GM20000 (cell line): Measurements from ENCODE around the gene KDM1B.

Experiments
- DNase-seq: peaks from one replicate; pipeline ENCODE4 v3.0.0; 2012; ENCODE audit warnings: low spot score
- CTCF ChIP-seq: IDR thresholded peaks from 2 replicates; pipeline ENCODE4 v1.5.1; 2012; ENCODE audit warnings: mild to moderate bottlenecking, control low read depth; ENCODE audit errors: extremely low read depth, missing control alignments

The KDM1B gene

GRCh38 chr6:18121580-18122127 lies 33.6 kb upstream of the KDM1B start:
- DNase-seq: peak; percentile 29
- no peak for TF ChIP-seq CTCF

DNA sequence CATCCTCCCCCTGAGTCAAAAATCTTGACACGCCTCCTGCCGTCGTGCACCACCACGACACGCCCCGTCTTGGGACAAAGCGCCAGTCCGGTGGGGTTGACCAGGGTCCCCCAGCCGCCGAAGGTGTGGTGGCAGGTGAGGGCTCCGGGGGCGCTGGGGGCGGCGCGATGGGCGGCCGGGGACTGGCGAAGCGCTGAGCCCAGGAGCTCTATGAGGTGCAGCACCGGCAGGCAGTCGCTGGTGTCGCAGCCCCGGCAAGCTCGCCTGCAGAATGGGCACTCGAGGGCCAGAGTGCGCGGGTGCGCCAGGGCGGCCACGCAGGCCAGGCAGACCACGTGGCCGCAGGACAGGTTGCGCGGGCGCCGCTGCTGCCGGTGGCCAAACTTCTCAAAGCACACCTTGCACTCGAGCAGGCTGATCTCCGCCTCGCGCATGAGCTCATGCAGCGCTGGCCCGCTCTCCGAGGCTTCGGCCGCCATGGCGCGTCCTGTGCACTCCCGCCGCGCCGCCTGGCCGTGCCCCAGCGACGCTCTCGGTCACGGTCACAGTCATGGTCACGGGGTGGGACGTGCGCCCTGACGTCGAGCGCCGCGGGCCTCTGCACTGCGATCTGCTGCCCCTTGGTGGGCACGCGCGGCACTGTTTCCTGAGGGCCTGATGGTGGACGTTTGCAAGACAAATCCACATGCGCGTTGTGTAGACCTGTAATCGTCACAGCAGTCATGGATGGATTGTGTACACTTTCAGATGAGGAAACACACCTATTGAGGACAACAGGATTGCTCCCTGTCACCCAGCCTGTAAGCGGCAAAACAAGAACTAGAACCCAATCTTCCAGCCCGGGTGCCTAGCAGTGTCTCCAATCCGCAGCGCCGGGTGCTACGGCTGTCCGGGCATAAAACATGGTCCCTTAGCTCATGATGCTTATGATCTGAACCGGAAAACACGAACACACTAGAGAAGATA lies 32.8 kb upstream of the KDM1B start, which contains the start of gene NHLRC1:
Gene NHLRC1 (minus strand): TSS at position 550 of the 966 bp plus-strand sequence. CDS start 71 bp downstream, at position 479.
- peak; percentile 89 for DNase-seq
- TF ChIP-seq CTCF: peak; percentile 72

DNA sequence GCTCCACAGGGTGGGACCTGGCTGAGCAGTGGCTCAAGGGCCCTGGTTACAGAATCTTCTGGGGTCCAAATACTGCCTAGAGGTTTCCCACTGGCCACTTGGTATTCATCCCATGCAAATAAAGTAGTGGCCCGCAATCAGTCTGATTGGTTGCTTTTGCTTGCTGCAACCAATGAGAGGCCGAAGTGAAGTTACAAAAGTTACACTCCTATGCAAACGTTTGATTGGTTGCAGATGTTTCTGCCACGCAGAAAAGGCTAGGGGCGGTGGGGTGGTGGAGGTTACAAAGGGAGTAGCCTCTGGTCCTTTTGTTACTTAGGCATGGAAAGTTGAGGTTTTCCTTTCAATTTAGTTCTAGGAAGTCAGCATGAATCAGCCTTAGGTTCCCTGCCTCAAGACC lies 29.1 kb upstream of the KDM1B start:
- no peak for DNase-seq

GRCh38 chr6:18132346-18132745 lies 22.9 kb upstream of the KDM1B start:
- TF ChIP-seq CTCF: no peak

More for the DNA sequence above, 29.1 kb upstream of the KDM1B start:
- no peak for TF ChIP-seq CTCF

GRCh38 chr6:18135171-18135570 lies 20.1 kb upstream of the KDM1B start:
- DNase-seq: no peak
- TF ChIP-seq CTCF: no peak

More at GRCh38 chr6:18132346-18132745, 22.9 kb upstream of the KDM1B start:
- no peak for DNase-seq

DNA sequence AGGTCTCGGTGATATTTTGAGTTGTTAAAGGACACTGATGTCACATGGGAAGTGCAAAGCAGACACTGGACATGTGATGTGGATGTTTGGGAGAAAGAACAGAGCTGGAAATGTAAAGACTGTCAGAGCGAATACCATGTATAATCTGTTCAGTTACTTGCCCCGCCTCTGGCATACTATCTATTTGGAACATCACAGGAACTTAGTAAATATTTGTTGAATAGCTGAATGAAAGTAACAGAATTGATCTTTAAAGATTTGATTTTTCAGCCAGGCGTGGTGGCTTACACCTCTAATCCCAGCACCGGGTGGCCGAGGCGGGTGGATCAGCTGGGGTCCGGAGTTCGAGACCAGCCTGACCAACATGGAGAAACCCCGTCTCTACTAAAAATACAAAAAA lies 19.0 kb upstream of the KDM1B start:
- DNase-seq: no peak
- TF ChIP-seq CTCF: no peak

GRCh38 chr6:18138906-18139305 lies 16.3 kb upstream of the KDM1B start:
- TF ChIP-seq CTCF: no peak
- DNase-seq: no peak
